Hepatocyte (in vitro differentiated cells): ENCODE data around the gene NR6A1.
A peak's percentile ranks its signal among the peaks of the same experiment; 100 is the strongest.

Experiments used
- CTCF ChIP-seq: fragments of 200-600 bp; sonication (generic); IDR thresholded peaks from 2 replicates; pipeline ENCODE4 v1.5.1; 2016; ENCODE audit warnings: antibody characterized with exemption, mild to moderate bottlenecking; ENCODE audit not compliant: poor library complexity
- EZH2 ChIP-seq: fragments of 200-600 bp; sonication (generic); IDR thresholded peaks from 2 replicates; pipeline ENCODE4 v1.6.1; 2016; ENCODE audit warnings: antibody characterized with exemption, mild to moderate bottlenecking, borderline replicate concordance
- EZH2phosphoT487 ChIP-seq: fragments of 200-600 bp; sonication (generic); IDR thresholded peaks from one replicate; pipeline ENCODE4 v1.6.1; 2018; ENCODE audit warnings: antibody characterized with exemption, mild to moderate bottlenecking, low read depth, moderate library complexity; ENCODE audit not compliant: unreplicated experiment, severe bottlenecking

GRCh38 chr9:124503713-124504529 is 267.2 kb downstream of the NR6A1 start:
- no peak for TF ChIP-seq CTCF
- TF ChIP-seq EZH2phosphoT487: peak; percentile 84
- TF ChIP-seq EZH2: peak; percentile 96
